Lung (tissue), 12 donors: Measurements from ENCODE around the gene EEF1A2. TPM values are rescaled to one million over a fixed set of nuclear protein-coding genes. Genes with fewer than 3 reads are reported as not detected.

Experiments
- ATAC-seq: fragments of 200-7000 bp; cut with Tn5 transposase; one replicate; pipeline ENCODE4 v1.9.1; 2020; ENCODE audit warnings: moderate number of reproducible peaks; ENCODE audit not compliant: insufficient read depth, low FRiP score
- DNase-seq, 3 donors: peaks; one replicate each; pipeline ENCODE4 v3.0.0-alpha.2; 2013 to 2017
- H3K27ac ChIP-seq, 2 donors: one replicate each; pipeline ENCODE4 v1.5.1; 2013; ENCODE audit warnings: mild to moderate bottlenecking in 2 of 2, moderate library complexity in 2 of 2, control low read depth in 1 of 2, inconsistent platforms in 1 of 2, low read depth in 1 of 2, low read length in 1 of 2
- H3K27me3 ChIP-seq, 3 donors: one replicate each; pipeline ENCODE4 v1.5.1; 2013; ENCODE audit warnings: low read length in 2 of 3; ENCODE audit not compliant: control insufficient read depth in 3 of 3, insufficient read depth in 3 of 3
- H3K36me3 ChIP-seq, 4 donors: one replicate each; pipeline ENCODE4 v1.5.1; 2013; ENCODE audit warnings: low read length in 4 of 4, mild to moderate bottlenecking in 1 of 4, moderate library complexity in 1 of 4; ENCODE audit not compliant: control insufficient read depth in 4 of 4, insufficient read depth in 4 of 4
- H3K4me1 ChIP-seq, 5 donors: one replicate each; pipeline ENCODE4 v1.5.1; 2013; ENCODE audit warnings: low read length in 5 of 5, mild to moderate bottlenecking in 2 of 5, moderate library complexity in 1 of 5; ENCODE audit not compliant: control insufficient read depth in 5 of 5, insufficient read depth in 5 of 5
- H3K4me3 ChIP-seq: one replicate; pipeline ENCODE4 v1.5.1; 2013; ENCODE audit warnings: mild to moderate bottlenecking, control low read depth, moderate library complexity
- H3K9ac ChIP-seq, 2 donors: one replicate each; pipeline ENCODE4 v1.5.1; 2013; ENCODE audit warnings: low read length in 2 of 2, control low read depth in 1 of 2; ENCODE audit not compliant: insufficient read depth in 1 of 2
- H3K9me3 ChIP-seq, 4 donors: one replicate each; pipeline ENCODE4 v1.5.1; 2013; ENCODE audit warnings: low read length in 3 of 4, mild to moderate bottlenecking in 1 of 4, moderate library complexity in 1 of 4; ENCODE audit not compliant: control insufficient read depth in 4 of 4, insufficient read depth in 3 of 4
- WGBS, 2 donors: extraction: QIAGEN DNeasy Blood & Tissue Kit; methylation state at CpG; one replicate each; pipeline ENCODE4 v1.1.7; 2013; 5-methylcytosine and 5-hydroxymethylcytosine counted together
- polyA plus RNA-seq, 2 donors: library from polyadenylated mRNA; stranded (reverse); fragments of 200-250 nt; gene quantifications; one replicate each; pipeline ENCODE4 v1.2.1, GENCODE V29; 2013
- total RNA-seq, 2 donors: library from RNA; depleted of rRNA in 1 of 2; stranded (reverse); fragments of >200 nt in 1 of 2; gene quantifications; one replicate each; pipeline ENCODE4 v1.2.1, GENCODE V29; 2014 to 2021
- TF ChIP-seq, protein P1 (sequence below): IDR thresholded peaks from 2 replicates; pipeline ENCODE4 v1.5.1; 2012; ENCODE audit warnings: mild to moderate bottlenecking; ENCODE audit errors: control extremely low read depth, extremely low read depth
- donor health status: control.
- donor health status: control.
- donor health status: Bipolar disorder and iron deficiency.
- donor health status: healthy.
- donor health status: DM: yes; HTN: yes; CAD: no.

Gene EEF1A2
- total and polyA plus RNA-seq, 4 donors: 0.47 to 1.9 (median 1.0) TPM

DNA sequence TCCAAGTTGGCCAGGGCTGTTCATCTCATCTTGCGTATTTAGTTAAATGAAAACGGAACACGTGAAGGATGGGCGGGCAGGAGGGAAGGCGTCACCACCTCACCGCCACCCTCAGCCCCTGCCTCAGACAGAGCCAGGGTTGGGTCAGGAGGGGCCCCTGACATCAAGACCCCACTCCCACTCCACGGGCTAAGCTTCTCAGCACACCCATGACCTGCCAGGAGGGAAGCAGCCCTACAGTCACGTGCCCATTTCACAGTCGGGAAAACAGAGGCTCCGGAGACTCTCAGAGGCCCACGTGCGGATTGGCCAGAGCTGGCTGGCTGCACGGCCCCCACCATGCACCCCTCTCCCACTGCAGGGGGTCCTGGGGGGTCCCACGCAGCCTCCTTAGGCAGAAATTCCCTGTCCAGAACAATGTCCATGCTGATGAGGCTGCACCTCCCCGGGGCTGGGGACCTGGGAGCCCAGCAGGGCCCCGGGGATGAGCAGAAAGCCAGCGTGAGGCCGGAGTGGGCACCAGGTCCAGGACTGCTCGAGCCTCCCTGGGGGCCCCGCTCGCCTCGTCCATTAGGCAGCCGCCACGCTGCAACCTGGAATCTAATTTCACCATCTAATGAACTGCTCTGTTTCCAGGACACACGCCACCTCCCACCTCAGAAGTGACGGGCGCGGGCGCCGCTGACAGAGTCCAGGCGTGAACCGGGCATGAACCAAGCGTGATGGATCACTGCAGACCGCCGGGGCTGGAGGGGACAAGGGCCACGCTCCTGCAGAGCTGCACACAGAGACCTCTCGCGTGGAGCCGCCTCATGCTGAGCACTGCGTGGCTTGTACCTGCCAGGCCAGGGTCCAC lies 42.2 kb downstream of the EEF1A2 start:
- Histone ChIP-seq H3K9ac (no peak overlapping the region), H3K4me1 (peaks cover 0 to 38% (median 0%) of the 10 kb centered on the region in 5 donors), H3K4me3 (no peak overlapping the region), H3K27ac (no peak overlapping the region), H3K27me3 (peaks cover 0 to 9% (median 5%) of the 10 kb centered on the region in 3 donors), H3K36me3 (no peaks in the 10 kb centered on the region), H3K9me3 (peaks cover 0 to 3% (median 0%) of the 10 kb centered on the region in 4 donors)
- ATAC-seq (no peak), DNase-seq (peak; percentile 69 to 82 (median 77))
- WGBS, 2 donors: 58 to 75% methylated on average over 40 of the region's 40 CpGs
- TF ChIP-seq, protein P1, sequence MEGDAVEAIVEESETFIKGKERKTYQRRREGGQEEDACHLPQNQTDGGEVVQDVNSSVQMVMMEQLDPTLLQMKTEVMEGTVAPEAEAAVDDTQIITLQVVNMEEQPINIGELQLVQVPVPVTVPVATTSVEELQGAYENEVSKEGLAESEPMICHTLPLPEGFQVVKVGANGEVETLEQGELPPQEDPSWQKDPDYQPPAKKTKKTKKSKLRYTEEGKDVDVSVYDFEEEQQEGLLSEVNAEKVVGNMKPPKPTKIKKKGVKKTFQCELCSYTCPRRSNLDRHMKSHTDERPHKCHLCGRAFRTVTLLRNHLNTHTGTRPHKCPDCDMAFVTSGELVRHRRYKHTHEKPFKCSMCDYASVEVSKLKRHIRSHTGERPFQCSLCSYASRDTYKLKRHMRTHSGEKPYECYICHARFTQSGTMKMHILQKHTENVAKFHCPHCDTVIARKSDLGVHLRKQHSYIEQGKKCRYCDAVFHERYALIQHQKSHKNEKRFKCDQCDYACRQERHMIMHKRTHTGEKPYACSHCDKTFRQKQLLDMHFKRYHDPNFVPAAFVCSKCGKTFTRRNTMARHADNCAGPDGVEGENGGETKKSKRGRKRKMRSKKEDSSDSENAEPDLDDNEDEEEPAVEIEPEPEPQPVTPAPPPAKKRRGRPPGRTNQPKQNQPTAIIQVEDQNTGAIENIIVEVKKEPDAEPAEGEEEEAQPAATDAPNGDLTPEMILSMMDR: no peak

DNA sequence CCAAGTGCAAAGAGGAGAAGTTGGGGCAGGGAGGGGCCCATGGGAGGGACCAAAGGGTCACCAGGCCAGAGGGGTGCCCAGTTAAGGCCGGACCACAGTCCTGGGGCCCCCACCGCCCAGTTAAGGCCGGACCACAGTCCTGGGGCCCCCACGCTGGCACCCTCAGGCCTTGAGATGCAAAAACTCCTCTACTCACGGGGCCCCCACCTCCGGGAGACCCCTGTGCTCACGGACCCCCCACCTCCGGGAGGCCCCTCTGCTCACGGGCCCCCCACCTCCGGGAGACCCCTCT lies 43.4 kb downstream of the EEF1A2 start:
- no peaks in the 10 kb centered on the region for H3K36me3 ChIP-seq
- 80% methylated on average over 2 to 10 of the region's 10 CpGs for WGBS, 2 donors

DNA sequence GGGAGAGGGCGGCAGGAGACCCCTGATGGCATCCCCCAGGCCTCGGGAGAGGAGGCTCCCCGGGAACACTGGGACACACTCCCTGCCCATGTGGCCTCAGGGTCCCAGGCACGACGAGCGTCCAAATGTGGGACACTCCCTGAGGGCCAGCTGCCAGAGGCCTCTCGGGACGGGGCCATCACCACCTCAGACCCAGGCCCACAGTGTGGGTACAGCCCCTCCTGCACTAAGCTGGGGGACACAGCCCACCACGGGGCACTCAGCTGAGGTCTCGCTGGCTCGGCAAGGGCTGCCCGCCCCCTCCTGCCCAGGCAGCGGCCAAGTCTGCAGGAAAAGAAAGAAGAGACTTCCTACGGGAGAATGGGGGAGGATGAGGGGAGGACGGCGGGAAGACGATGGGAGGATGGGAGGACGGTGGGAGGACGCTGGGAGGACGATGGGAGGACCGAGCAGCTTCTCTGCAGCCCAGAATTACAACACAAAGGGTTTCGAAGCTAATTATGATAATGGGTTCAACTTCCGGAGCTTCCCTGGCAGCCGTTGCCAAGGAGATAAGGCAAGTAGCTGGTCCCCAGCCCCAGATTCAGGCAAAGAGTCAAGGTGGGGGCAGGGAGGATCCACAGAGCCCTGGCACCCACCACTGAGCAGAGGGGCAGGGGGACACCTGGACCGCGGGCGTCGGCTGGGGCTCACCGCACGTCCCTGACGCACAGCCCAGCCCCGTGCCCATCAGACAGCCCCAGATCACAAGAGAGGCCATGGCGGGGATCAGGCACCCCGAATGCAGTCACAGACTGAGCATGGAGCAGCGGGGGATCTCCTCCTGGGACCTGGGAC lies 43.9 kb downstream of the EEF1A2 start:
- H3K27me3 ChIP-seq: peaks cover 0 to 9% (median 0%) of the 10 kb centered on the region in 3 donors
- H3K4me3 ChIP-seq: no peak overlapping the region
- peaks cover 0 to 38% (median 0%) of the 10 kb centered on the region in 5 donors for H3K4me1 ChIP-seq
- 35 to 58% methylated on average over 30 to 35 of the region's 35 CpGs for WGBS, 2 donors
- TF ChIP-seq, protein P1: no peak
- DNase-seq: peak; percentile 77 to 88 (median 82)
- H3K36me3 ChIP-seq: no peaks in the 10 kb centered on the region
- no peak overlapping the region for H3K9ac ChIP-seq
- ATAC-seq: no peak
- H3K27ac ChIP-seq: no peak overlapping the region
- H3K9me3 ChIP-seq: peaks cover 0 to 3% (median 0%) of the 10 kb centered on the region in 4 donors

More for the DNA sequence above, 43.4 kb downstream of the EEF1A2 start:
- no peak for DNase-seq
- ATAC-seq: no peak
- H3K4me1 ChIP-seq: peaks cover 0 to 38% (median 0%) of the 10 kb centered on the region in 5 donors
- peaks cover 0 to 3% (median 0%) of the 10 kb centered on the region in 4 donors for H3K9me3 ChIP-seq
- no peak overlapping the region for H3K4me3 ChIP-seq
- no peak overlapping the region for H3K27ac ChIP-seq
- TF ChIP-seq, protein P1: no peak
- peaks cover 0 to 9% (median 2%) of the 10 kb centered on the region in 3 donors for H3K27me3 ChIP-seq
- H3K9ac ChIP-seq: no peak overlapping the region
